GM10266 (cell line): Measurements from ENCODE around the gene MYL6B.

ENCODE experiments used
- DNase-seq: peaks from one replicate; pipeline ENCODE4 v3.0.0; 2012; ENCODE audit errors: extremely low spot score
- TF ChIP-seq, protein P1 (sequence below): IDR thresholded peaks from 2 replicates; pipeline ENCODE4 v1.5.1; 2012; ENCODE audit warnings: mild to moderate bottlenecking, low read depth; ENCODE audit not compliant: control insufficient read depth, insufficient read depth; ENCODE audit errors: missing control alignments

The MYL6B gene

GRCh38 chr12:56134897-56135296 is 17.5 kb upstream of the MYL6B start:
- DNase-seq: no peak
- TF ChIP-seq, protein P1, sequence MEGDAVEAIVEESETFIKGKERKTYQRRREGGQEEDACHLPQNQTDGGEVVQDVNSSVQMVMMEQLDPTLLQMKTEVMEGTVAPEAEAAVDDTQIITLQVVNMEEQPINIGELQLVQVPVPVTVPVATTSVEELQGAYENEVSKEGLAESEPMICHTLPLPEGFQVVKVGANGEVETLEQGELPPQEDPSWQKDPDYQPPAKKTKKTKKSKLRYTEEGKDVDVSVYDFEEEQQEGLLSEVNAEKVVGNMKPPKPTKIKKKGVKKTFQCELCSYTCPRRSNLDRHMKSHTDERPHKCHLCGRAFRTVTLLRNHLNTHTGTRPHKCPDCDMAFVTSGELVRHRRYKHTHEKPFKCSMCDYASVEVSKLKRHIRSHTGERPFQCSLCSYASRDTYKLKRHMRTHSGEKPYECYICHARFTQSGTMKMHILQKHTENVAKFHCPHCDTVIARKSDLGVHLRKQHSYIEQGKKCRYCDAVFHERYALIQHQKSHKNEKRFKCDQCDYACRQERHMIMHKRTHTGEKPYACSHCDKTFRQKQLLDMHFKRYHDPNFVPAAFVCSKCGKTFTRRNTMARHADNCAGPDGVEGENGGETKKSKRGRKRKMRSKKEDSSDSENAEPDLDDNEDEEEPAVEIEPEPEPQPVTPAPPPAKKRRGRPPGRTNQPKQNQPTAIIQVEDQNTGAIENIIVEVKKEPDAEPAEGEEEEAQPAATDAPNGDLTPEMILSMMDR: no peak

DNA sequence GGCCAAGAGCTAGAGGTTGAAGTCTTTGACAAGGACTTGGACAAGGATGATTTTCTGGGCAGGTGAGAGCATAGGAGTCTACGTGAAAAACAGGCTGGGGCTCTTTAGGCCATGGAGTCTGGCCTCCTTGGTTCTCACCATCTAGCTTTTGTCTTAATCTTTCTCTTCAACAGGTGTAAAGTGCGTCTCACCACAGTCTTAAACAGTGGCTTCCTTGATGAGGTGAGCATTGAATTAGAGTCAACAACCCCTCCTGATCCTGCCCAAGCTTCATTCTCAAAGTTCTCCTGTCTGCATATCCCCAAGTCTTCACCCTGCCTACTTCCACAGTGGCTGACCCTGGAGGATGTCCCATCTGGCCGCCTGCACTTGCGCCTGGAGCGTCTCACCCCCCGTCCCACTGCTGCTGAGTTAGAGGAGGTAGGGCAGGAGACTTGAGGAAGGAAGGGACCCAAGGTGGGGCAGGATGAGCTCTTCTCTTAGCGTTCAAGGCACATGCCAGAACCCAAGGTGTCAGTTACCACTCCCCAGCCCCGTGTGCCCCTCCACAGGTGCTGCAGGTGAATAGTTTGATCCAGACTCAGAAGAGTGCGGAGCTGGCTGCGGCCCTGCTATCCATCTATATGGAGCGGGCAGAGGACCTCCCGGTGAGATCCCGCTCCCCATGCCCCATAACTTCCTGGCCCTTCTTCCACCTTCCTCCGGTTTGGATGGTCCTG is 14.4 kb upstream of the MYL6B start:
- TF ChIP-seq, protein P1: no peak
- DNase-seq: no peak

DNA sequence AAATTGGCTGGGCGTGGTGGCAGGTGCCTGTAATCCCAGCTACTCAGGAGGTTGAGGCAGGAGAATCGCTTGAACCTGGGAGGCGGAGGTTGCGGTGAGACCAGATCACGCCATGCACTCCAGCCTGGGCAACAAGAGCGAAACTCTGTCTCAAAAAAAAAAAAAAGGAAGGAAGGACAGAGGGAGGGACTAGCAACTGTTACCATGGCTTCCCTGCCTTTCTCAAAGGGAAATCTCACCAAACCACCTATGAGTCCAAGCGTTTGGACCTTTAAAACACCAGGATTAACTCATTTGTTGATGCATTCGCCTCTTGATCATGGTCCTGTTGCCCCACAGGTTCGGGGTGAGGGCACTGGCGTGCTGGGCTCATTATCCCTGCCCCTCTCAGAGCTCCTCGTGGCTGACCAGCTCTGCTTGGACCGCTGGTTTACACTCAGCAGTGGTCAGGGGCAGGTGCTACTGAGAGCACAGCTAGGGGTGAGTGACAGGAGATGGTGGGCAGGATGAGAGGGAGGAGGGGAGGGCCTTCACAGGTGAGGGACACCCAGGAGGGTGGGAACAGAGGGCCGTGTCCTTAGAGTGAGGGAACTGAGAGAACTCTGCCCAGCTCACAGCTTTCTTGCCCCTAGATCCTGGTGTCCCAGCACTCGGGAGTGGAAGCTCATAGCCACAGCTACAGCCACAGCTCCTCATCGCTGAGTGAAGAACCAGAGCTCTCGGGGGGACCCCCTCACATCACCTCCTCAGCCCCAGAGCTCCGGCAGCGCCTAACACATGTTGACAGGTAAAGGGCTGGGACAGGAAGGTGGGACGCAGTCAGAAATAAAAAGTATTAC is 10.2 kb upstream of the MYL6B start:
- TF ChIP-seq, protein P1: no peak
- no peak for DNase-seq

GRCh38 chr12:56143217-56143616 is 9.2 kb upstream of the MYL6B start:
- TF ChIP-seq, protein P1: no peak
- no peak for DNase-seq

DNA sequence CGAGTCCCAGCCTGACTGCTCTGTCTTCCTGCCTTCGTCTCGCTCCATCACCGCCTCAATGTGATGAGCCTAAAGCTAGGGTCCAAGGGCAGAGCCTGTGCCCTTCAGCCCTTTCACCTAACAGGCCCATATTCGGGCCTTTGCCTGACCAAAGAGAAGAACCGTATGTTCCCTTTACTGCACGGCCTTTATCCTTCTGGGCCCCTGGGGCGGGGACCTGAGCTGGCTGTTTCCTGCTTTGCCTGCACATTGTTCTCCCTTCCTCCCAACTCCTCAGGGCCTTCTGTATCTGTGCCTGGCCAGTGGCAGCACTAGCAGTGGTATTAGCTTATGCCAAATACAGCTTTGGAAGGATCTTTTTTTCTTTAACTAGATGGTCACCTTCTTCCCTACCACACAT is 8.5 kb upstream of the MYL6B start:
- no peak for DNase-seq
- TF ChIP-seq, protein P1: no peak

GRCh38 chr12:56145217-56145616 is 7.2 kb upstream of the MYL6B start:
- no peak for DNase-seq
- TF ChIP-seq, protein P1: no peak
